Kidney epithelial cell (primary cell): Measurements from ENCODE around the gene PROX1. TPM values are rescaled to one million over a fixed set of nuclear protein-coding genes. Genes with fewer than 3 reads are reported as not detected.

Source experiments
- DNase-seq: peaks from one replicate; pipeline ENCODE4 v3.0.0-alpha.2; 2010; ENCODE audit warnings: low read depth
- H3K27me3 ChIP-seq: 2 replicates; pipeline ENCODE4 v1.6.0; 2011; ENCODE audit warnings: low read length; ENCODE audit not compliant: control insufficient read depth, insufficient read depth
- H3K36me3 ChIP-seq: 2 replicates; pipeline ENCODE4 v1.5.1; 2011; ENCODE audit warnings: low read length; ENCODE audit not compliant: control insufficient read depth, insufficient read depth
- H3K4me3 ChIP-seq: 2 replicates; pipeline ENCODE4 v1.5.1; 2011; ENCODE audit warnings: low read depth, mild to moderate bottlenecking, control low read depth, low read length
- total RNA-seq: library from RNA; depleted of rRNA; stranded (reverse); fragments of >200 nt; gene quantifications from 2 replicates; pipeline ENCODE4 v1.2.3, GENCODE V29; 2015
- TF ChIP-seq, protein P1 (sequence below): IDR thresholded peaks from 2 replicates; pipeline ENCODE4 v1.5.1; 2011; ENCODE audit warnings: mild to moderate bottlenecking, moderate library complexity, low read length, control low read depth, inconsistent platforms; ENCODE audit not compliant: insufficient read depth, poor library complexity, severe bottlenecking

Gene PROX1
- total RNA-seq, 1 donor from 2014 or later = 0.88 TPM

DNA sequence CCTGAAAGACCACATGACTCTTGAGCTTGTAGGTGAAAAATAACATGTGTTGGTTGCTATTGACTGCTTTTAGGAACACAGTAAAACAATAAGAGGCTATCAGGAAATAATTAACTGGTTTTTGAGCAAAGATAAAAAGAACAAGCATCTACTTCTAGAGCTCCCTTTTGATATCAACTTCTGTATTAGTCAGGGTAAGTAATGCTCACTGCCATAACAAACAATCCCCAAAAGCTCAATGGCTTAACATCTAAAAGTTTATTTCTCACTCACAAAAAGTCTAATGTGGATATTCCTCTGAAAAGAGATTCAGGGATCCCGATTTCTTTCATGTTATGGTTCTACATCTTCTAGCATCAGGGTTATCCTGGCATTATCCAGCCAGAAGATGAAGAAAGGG is 25.3 kb upstream of the PROX1 start:
- peaks cover 3% of the 10 kb centered on the region for H3K27me3 ChIP-seq
- no peak for DNase-seq
- TF ChIP-seq, protein P1, sequence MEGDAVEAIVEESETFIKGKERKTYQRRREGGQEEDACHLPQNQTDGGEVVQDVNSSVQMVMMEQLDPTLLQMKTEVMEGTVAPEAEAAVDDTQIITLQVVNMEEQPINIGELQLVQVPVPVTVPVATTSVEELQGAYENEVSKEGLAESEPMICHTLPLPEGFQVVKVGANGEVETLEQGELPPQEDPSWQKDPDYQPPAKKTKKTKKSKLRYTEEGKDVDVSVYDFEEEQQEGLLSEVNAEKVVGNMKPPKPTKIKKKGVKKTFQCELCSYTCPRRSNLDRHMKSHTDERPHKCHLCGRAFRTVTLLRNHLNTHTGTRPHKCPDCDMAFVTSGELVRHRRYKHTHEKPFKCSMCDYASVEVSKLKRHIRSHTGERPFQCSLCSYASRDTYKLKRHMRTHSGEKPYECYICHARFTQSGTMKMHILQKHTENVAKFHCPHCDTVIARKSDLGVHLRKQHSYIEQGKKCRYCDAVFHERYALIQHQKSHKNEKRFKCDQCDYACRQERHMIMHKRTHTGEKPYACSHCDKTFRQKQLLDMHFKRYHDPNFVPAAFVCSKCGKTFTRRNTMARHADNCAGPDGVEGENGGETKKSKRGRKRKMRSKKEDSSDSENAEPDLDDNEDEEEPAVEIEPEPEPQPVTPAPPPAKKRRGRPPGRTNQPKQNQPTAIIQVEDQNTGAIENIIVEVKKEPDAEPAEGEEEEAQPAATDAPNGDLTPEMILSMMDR = no peak
- H3K4me3 ChIP-seq = no peak overlapping the region
- H3K36me3 ChIP-seq = no peaks in the 10 kb centered on the region

DNA sequence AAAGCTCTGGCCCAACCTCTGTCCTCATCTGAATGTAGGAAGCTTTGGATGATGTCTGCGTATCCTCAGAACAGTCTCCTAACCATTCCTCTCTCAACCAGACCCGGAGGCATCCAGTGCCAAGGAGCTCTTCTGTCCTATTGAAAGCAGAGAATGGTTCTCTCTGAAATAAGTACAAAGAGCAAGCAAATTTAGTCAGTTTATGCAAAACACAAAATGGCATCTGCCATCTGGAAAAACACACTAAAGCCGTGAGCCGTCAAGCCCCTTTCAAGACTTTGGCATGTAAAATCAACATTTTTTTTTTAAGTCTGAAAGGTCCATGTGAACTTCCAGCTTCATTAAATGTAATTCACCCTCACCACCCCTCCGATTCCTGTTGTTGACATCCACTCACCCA is 21.7 kb upstream of the PROX1 start:
- Histone ChIP-seq H3K4me3 (no peak overlapping the region), H3K27me3 (no peaks in the 10 kb centered on the region), H3K36me3 (no peaks in the 10 kb centered on the region)
- DNase-seq = no peak
- TF ChIP-seq, protein P1 = no peak

DNA sequence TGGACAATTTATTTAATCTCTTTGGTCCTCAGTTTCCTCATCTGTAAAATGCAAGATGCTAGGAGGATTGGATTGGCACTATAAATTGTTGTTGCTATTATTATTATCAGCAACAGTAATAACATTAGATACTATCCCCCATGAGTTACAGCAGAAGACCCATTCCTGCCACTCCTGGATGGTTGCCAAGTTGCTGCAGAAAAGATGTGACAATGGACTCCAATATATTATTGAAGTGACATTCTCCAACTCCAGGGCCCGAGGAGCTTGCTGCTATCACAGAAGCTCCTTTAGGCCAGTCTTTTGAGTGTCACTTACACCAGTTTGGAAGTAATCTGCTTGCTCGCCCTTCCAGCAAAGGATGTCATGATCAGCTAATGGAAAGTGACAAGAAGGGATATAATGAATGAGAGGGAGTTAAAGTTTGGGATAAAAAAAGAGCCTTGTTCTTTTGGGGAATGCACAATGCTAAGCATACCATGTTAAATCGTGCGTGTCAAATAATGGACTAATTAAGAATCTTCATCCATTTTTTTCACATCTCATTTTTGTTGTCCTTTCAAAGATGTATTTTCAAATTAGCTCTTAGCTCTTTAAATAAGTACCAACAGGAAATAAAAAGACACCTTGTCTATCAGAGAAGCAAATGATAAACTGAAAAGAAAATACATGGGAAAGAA is 19.5 kb upstream of the PROX1 start:
- Histone ChIP-seq H3K27me3 (no peaks in the 10 kb centered on the region), H3K36me3 (no peaks in the 10 kb centered on the region), H3K4me3 (no peak overlapping the region)
- no peak for DNase-seq
- TF ChIP-seq, protein P1 = no peak

DNA sequence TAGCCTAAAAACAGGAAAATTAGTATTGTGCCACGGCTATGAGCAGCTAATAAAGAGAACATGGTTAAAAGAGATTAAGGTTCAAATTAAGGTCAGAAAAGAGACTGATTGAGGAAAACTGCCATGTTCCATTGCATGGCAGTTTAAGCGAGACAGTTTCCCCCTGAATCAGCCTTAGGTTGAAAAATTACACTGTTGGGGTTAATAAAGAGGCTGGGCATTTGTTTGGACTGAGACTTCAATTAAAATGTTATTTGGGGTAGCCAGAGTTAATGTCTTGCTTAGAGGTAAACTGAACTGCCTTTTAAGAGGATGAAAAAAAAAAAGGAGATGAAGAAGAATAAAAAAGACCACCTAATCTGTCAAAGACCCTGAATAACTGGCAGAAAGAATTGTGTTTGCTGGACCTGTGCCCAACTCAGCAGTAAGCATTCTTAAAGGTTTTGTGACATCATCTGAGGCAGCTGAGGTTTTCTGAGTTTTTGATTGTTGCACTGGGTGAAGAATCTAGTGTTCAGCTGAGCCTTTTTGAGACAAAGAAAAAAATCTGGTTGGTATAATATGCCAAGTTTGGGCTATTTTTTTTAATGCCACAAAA is 17.7 kb upstream of the PROX1 start:
- TF ChIP-seq, protein P1 = no peak
- Histone ChIP-seq H3K27me3 (no peaks in the 10 kb centered on the region), H3K4me3 (no peak overlapping the region), H3K36me3 (no peaks in the 10 kb centered on the region)
- no peak for DNase-seq

DNA sequence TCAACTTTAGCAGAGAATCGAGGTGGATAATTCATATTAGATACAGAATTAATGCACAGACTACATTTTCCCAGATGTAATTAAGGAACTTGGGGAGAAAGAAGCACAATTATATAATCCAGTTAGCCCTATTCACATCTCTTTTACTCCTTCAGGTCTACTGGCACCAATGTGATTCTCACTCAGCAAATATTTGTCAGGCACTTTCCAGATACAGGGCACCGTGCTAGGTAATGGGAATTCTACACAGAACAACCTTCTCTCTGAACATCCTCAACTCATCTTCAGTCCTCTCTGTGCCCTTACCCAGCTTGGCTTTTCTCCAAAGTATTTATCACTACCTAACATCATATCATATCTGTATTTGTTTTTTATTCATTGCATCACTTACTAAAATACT is 15.6 kb upstream of the PROX1 start:
- H3K36me3 ChIP-seq = no peaks in the 10 kb centered on the region
- H3K4me3 ChIP-seq = no peak overlapping the region
- DNase-seq = no peak
- H3K27me3 ChIP-seq = no peaks in the 10 kb centered on the region
- TF ChIP-seq, protein P1 = no peak

DNA sequence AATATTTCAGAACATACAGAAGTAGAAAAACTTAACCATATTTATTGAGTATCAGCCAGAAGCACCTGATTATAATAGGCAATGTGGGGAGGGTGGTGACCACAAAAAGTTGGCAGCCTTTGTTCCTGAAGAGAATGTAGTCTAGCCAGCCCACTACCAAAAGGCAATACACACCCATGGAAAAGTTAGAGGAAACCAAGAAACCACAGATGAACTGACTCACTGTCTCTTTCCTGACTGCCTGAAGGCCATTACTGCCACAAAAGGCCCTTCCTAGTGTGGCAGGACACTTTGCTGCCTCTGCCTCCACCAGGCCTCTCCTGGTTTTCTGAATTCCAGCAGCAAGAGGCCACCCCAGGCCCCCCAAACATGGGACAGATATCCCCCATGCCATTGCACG is 14.6 kb upstream of the PROX1 start:
- Histone ChIP-seq H3K4me3 (no peak overlapping the region), H3K36me3 (no peaks in the 10 kb centered on the region), H3K27me3 (no peaks in the 10 kb centered on the region)
- TF ChIP-seq, protein P1 = no peak
- DNase-seq = no peak
